Body of pancreas (tissue), 4 donors: ENCODE data around the gene KDM4C. TPM values are rescaled to one million over a fixed set of nuclear protein-coding genes. Genes with fewer than 3 reads are reported as not detected.

Experiments
- ATAC-seq: fragments of 150-250 bp; one replicate; pipeline ENCODE4 v1.9.1; 2016
- DNase-seq, 4 donors: peaks; one replicate each; pipeline ENCODE4 v3.0.0-alpha.2; 2019
- H3K27ac ChIP-seq, 4 donors: fragments of 200-600 bp; sonication (generic); 1 replicate in 3 of 4; 2 replicates in 1 of 4; pipeline versions ENCODE4 v1.5.1 to v1.6.1; 2016 to 2019; ENCODE audit warnings: mild to moderate bottlenecking in 1 of 4, mixed read lengths in 1 of 4, moderate library complexity in 1 of 4
- H3K27me3 ChIP-seq, 2 donors: fragments of 200-600 bp; sonication (generic); one replicate each; pipeline ENCODE4 v1.6.0; 2016; ENCODE audit warnings: mild to moderate bottlenecking in 1 of 2
- H3K36me3 ChIP-seq, 2 donors: fragments of 200-600 bp; sonication (generic); replicated peaks in 1 of 2; 2 replicates each; pipeline ENCODE4 v1.5.1; 2016; ENCODE audit warnings: low read depth in 2 of 2; ENCODE audit not compliant: insufficient read depth in 1 of 2
- H3K4me1 ChIP-seq: fragments of 200-600 bp; sonication (generic); one replicate; pipeline ENCODE4 v1.6.0; 2016
- H3K4me3 ChIP-seq, 2 donors: fragments of 200-600 bp; sonication (generic); 1 replicate in 1 of 2; 2 replicates in 1 of 2; pipeline ENCODE4 v1.5.1; 2016 to 2019
- H3K9me3 ChIP-seq, 3 donors: fragments of 200-600 bp; sonication (generic); 1 replicate in 2 of 3; 2 replicates in 1 of 3; pipeline ENCODE4 v1.5.1; 2016
- POLR2A ChIP-seq, 3 donors: fragments of 450-650 bp; IDR thresholded peaks; one replicate each; pipeline ENCODE4 v1.6.1; 2016; ENCODE audit warnings: antibody characterized with exemption in 3 of 3, mild to moderate bottlenecking in 2 of 3
- WGBS, 2 donors: methylation state at CpG; one replicate each; pipeline ENCODE4 v1.1.5; 2017; 5-methylcytosine and 5-hydroxymethylcytosine counted together
- intact Hi-C: fragments of 100-400 bp; cut with DNase I; formaldehyde crosslinking; loops from one replicate; pipeline ENCODE4 v1.15.1; 2023
- total RNA-seq, 2 donors: library from RNA; depleted of rRNA; stranded (reverse); fragments of >200 nt; gene quantifications; one replicate each; pipeline ENCODE4 v1.1.0, GENCODE V29; 2016
- TF ChIP-seq, protein P1 (sequence below), 7 experiments: fragments of 450-650 bp in 4 of 7; fragments of 200-600 bp in 3 of 7; sonication (generic) in 3 of 7; IDR thresholded peaks; one replicate each; pipeline ENCODE4 v1.5.1; 2016 to 2019; ENCODE audit warnings: antibody characterized with exemption in 7 of 7

KDM4C gene
- total RNA-seq, 2 donors from 2014 or later = 40.5 to 48.5 TPM

DNA sequence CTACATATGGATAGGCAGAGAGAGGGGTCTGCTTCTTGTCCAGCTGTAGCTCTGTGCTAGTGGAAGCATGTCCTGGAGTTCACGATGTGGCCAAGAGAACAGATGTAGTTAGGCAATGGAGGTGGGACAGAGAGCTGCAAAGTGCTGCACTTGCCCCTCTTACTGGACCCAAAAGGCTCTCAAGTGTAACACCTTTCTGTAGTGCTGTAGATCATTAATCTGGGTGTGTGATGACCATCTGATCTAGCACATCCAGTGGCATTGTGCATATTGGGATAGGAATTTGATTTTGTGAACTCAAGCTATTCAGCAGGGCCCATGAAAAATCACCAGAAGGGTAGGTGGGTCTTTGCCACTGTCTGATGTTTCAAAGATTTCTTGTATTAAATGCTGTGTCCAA lies 151.4 kb downstream of the KDM4C start:
- no peak for DNase-seq
- no peak for ATAC-seq
- Histone ChIP-seq H3K27ac (no peak overlapping the region), H3K9me3 (no peaks in the 10 kb centered on the region), H3K27me3 (no peaks in the 10 kb centered on the region), H3K4me1 (peaks cover 17% of the 10 kb centered on the region), H3K4me3 (no peak overlapping the region), H3K36me3 (no peaks in the 10 kb centered on the region)
- intact Hi-C loops = no loop called here
- 72 to 93% methylated on average over 1 of the region's 1 CpG for WGBS, 2 donors
- TF ChIP-seq, protein P1, sequence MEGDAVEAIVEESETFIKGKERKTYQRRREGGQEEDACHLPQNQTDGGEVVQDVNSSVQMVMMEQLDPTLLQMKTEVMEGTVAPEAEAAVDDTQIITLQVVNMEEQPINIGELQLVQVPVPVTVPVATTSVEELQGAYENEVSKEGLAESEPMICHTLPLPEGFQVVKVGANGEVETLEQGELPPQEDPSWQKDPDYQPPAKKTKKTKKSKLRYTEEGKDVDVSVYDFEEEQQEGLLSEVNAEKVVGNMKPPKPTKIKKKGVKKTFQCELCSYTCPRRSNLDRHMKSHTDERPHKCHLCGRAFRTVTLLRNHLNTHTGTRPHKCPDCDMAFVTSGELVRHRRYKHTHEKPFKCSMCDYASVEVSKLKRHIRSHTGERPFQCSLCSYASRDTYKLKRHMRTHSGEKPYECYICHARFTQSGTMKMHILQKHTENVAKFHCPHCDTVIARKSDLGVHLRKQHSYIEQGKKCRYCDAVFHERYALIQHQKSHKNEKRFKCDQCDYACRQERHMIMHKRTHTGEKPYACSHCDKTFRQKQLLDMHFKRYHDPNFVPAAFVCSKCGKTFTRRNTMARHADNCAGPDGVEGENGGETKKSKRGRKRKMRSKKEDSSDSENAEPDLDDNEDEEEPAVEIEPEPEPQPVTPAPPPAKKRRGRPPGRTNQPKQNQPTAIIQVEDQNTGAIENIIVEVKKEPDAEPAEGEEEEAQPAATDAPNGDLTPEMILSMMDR (IDR thresholded peaks at IDR 0.05) = no peak
- TF ChIP-seq POLR2A (IDR thresholded peaks at IDR 0.05) = no peak

DNA sequence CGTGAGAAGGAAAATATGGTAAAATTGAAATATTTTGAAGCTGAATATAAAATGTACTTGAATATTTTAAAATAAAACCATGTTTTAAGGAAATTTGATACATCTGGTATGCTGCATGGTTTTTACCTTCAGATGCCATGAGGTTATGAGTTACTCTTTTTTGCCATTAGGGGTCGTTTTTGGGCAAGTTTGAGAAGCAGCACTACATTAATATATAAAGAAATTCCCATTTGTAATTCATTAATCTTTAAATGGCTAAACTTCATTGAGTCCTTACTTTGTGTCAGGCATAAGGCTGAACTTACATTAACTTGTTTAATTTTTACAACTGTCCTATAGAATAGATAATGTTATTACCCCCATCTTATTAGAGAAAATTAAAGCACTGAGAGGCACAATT lies 152.3 kb downstream of the KDM4C start:
- Histone ChIP-seq H3K36me3 (no peaks in the 10 kb centered on the region), H3K4me1 (peaks cover 17% of the 10 kb centered on the region), H3K9me3 (no peaks in the 10 kb centered on the region), H3K27ac (no peak overlapping the region), H3K4me3 (no peak overlapping the region), H3K27me3 (no peaks in the 10 kb centered on the region)
- ATAC-seq (no peak), DNase-seq (no peak)
- intact Hi-C loops = no loop called here
- WGBS, 2 donors = 33 to 40% methylated on average over 2 of the region's 2 CpGs
- TF ChIP-seq, protein P1 (IDR thresholded peaks at IDR 0.05) = peak in 6 of 7 experiments; percentile 13 to 38 (median 24)
- TF ChIP-seq POLR2A (IDR thresholded peaks at IDR 0.05) = no peak

DNA sequence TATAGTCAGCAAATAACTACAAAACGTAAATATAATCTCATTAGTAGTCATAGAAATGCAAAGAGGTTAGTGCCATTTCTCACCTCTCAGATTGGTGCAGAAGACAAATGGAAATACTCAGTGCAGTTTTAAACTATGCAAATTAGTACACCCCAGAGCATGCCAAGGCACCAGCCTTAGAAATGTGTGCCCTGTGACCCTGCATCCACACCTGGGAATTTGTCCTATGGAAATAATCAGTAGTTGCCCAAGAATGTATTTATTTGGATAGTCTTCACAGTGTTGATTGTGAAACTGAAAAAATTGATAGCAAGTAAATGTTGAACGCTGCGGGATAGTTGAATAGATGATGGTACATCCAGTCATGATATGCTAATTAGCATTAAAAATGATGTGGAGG lies 152.7 kb downstream of the KDM4C start:
- no peak for ATAC-seq
- no peak for TF ChIP-seq POLR2A (IDR thresholded peaks at IDR 0.05)
- TF ChIP-seq, protein P1 (IDR thresholded peaks at IDR 0.05) = no peak
- DNase-seq = no peak
- H3K36me3 ChIP-seq = no peaks in the 10 kb centered on the region
- no peaks in the 10 kb centered on the region for H3K9me3 ChIP-seq
- H3K4me3 ChIP-seq = no peak overlapping the region
- intact Hi-C loops = no loop called here
- H3K27me3 ChIP-seq = no peaks in the 10 kb centered on the region
- 35 to 47% methylated on average over 3 of the region's 3 CpGs for WGBS, 2 donors
- peaks cover 17% of the 10 kb centered on the region for H3K4me1 ChIP-seq
- H3K27ac ChIP-seq = no peak overlapping the region

DNA sequence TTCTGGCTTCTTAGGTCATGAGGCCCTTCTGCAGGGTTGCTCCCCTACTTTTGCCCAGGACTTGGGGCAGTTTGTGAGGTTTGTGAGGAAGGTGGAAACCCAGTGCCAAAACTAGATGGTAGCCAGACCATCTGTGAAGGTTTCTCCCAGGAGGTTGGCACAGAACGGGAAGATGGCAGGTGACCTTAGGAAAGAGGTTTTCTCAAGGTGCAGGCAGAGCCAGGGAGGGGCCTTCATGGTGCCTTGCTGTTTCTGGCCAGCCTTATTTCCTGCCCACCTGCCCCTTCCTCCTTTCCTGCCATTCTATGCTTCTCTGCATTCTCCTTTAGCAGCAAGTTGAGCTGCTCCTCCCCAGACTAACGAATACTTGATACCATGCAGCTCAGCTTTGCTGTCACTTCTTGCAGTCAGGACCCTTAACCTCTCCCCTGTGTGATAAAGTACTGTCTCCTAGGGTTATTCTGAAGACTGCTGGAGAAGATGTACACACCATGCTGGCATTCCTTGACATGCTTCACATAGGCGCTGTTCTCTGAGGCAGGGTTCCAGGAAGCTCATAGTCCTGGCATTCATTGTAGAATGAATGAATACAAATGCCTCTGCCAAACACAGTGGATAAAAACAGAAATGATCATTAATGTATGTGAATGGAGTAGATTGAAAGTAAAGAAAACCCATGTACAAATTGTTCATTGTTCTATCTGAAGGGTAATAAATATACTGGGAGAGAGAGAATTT lies 154.3 kb downstream of the KDM4C start:
- DNase-seq = no peak
- intact Hi-C loops = no loop called here

More for the DNA sequence above, 154.3 kb downstream of the KDM4C start:
- Histone ChIP-seq H3K4me1 (peaks cover 17% of the 10 kb centered on the region), H3K9me3 (no peaks in the 10 kb centered on the region), H3K4me3 (no peak overlapping the region), H3K27ac (no peak overlapping the region), H3K27me3 (no peaks in the 10 kb centered on the region), H3K36me3 (no peaks in the 10 kb centered on the region)
- TF ChIP-seq, protein P1 (IDR thresholded peaks at IDR 0.05) = no peak
- no peak for TF ChIP-seq POLR2A (IDR thresholded peaks at IDR 0.05)
- ATAC-seq = no peak
- 57 to 65% methylated on average over 3 of the region's 3 CpGs for WGBS, 2 donors
